ENCODE results near the gene LSM4.

Gene LSM4

GRCh38 chr19:18292810-18293641 is 29.9 kb downstream of the LSM4 start (continued):
- no peak; the same call in 1 of the 2 replicates for TF ChIP-seq ZBTB10 (tag by site-specific recombination; IDR thresholded peaks at IDR 0.05)
- TF ChIP-seq ZNF324 (tag by site-specific recombination; IDR thresholded peaks at IDR 0.05), result no peak
- TF ChIP-seq PRDM1 (tag by site-specific recombination; IDR thresholded peaks at IDR 0.05), result no peak
- no peak for TF ChIP-seq ZNF670 (tag by site-specific recombination; IDR thresholded peaks at IDR 0.05; ENCODE audit: low read depth)
- TF ChIP-seq ZNF239 (tag by site-specific recombination; IDR thresholded peaks at IDR 0.05), result no peak
- TF ChIP-seq ZNF302 (tag by site-specific recombination; IDR thresholded peaks at IDR 0.05; ENCODE audit: low read depth), result no peak
- TF ChIP-seq ZNF121 (tag by site-specific recombination; IDR thresholded peaks at IDR 0.05), result 0 out of 2 replicates have a peak, but pooled peaks have one; percentile 12
- no peak for TF ChIP-seq ZNF585B (tag by site-specific recombination; IDR thresholded peaks at IDR 0.05)
- TF ChIP-seq ZNF629 (tag by site-specific recombination; IDR thresholded peaks at IDR 0.05), result no peak
- no peak for TF ChIP-seq MYNN (tag by site-specific recombination; IDR thresholded peaks at IDR 0.05; ENCODE audit: borderline replicate concordance)
- TF ChIP-seq YY2 (tag by site-specific recombination; IDR thresholded peaks at IDR 0.05), result no peak
- TF ChIP-seq REST (tag by site-specific recombination; IDR thresholded peaks at IDR 0.05), result no peak
- peak; percentile 73 for TF ChIP-seq SP3 (tag by site-specific recombination; IDR thresholded peaks at IDR 0.05)
- no peak for TF ChIP-seq ZNF571 (tag by site-specific recombination; IDR thresholded peaks at IDR 0.05)
- no peak for TF ChIP-seq ZNF530 (tag by site-specific recombination; IDR thresholded peaks at IDR 0.05; ENCODE audit: low read depth)
- no peak for TF ChIP-seq ZNF664 (tag by site-specific recombination; IDR thresholded peaks at IDR 0.05)
- TF ChIP-seq WT1 (tag by site-specific recombination; IDR thresholded peaks at IDR 0.05), result 0 out of 2 replicates have a peak, but pooled peaks have one; percentile 86
- TF ChIP-seq ZBTB26 (tag by site-specific recombination; optimal IDR thresholded peaks at IDR 0.05), result no peak
- no peak for TF ChIP-seq KLF7 (tag by site-specific recombination; IDR thresholded peaks at IDR 0.05; ENCODE audit: borderline replicate concordance)
- no peak for TF ChIP-seq ZNF423 (tag by site-specific recombination; IDR thresholded peaks at IDR 0.05)
- TF ChIP-seq ZNF837 (tag by site-specific recombination; IDR thresholded peaks at IDR 0.05), result no peak
- TF ChIP-seq, protein P1, sequence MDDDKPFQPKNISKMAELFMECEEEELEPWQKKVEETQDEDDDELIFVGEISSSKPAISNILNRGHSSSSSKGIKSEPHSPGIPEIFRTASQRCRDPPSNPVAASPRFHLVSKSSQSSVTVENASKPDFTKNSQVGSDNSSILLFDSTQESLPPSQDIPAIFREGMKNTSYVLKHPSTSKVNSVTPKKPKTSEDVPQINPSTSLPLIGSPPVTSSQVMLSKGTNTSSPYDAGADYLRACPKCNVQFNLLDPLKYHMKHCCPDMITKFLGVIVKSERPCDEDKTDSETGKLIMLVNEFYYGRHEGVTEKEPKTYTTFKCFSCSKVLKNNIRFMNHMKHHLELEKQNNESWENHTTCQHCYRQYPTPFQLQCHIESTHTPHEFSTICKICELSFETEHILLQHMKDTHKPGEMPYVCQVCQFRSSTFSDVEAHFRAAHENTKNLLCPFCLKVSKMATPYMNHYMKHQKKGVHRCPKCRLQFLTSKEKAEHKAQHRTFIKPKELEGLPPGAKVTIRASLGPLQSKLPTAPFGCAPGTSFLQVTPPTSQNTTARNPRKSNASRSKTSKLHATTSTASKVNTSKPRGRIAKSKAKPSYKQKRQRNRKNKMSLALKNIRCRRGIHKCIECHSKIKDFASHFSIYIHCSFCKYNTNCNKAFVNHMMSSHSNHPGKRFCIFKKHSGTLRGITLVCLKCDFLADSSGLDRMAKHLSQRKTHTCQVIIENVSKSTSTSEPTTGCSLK (tag by site-specific recombination; IDR thresholded peaks at IDR 0.05), result no peak
- TF ChIP-seq, protein P2, sequence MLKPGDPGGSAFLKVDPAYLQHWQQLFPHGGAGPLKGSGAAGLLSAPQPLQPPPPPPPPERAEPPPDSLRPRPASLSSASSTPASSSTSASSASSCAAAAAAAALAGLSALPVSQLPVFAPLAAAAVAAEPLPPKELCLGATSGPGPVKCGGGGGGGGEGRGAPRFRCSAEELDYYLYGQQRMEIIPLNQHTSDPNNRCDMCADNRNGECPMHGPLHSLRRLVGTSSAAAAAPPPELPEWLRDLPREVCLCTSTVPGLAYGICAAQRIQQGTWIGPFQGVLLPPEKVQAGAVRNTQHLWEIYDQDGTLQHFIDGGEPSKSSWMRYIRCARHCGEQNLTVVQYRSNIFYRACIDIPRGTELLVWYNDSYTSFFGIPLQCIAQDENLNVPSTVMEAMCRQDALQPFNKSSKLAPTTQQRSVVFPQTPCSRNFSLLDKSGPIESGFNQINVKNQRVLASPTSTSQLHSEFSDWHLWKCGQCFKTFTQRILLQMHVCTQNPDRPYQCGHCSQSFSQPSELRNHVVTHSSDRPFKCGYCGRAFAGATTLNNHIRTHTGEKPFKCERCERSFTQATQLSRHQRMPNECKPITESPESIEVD (tag by site-specific recombination; IDR thresholded peaks at IDR 0.05), result no peak
- peak; percentile 45 for TF ChIP-seq ZNF366 (tag by site-specific recombination; conservative IDR thresholded peaks at IDR 0.05)
- no peak for TF ChIP-seq ZNF776 (tag by site-specific recombination; IDR thresholded peaks at IDR 0.05; ENCODE audit: borderline replicate concordance)
- peak; percentile 50; the same call in 1 of the 2 replicates for TF ChIP-seq SP7 (tag by site-specific recombination; IDR thresholded peaks at IDR 0.05)
- no peak for TF ChIP-seq ZNF521 (tag by site-specific recombination; IDR thresholded peaks at IDR 0.05)
- TF ChIP-seq, protein P3, sequence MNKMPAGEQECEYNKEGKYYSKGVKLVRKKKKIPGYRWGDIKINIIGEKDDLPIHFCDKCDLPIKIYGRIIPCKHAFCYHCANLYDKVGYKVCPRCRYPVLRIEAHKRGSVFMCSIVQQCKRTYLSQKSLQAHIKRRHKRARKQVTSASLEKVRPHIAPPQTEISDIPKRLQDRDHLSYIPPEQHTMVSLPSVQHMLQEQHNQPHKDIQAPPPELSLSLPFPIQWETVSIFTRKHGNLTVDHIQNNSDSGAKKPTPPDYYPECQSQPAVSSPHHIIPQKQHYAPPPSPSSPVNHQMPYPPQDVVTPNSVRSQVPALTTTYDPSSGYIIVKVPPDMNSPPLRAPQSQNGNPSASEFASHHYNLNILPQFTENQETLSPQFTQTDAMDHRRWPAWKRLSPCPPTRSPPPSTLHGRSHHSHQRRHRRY (tag by site-specific recombination; IDR thresholded peaks at IDR 0.05), result no peak
